PFSK-1 (cell line): Measurements from ENCODE around the gene HES5.

Experiments
- POLR2AphosphoS5 ChIP-seq: IDR thresholded peaks from 2 replicates; pipeline ENCODE4 v1.6.1; 2012; ENCODE audit warnings: low read depth, mild to moderate bottlenecking, control low read depth, low read length, moderate library complexity
- TAF1 ChIP-seq: IDR thresholded peaks from 2 replicates; pipeline ENCODE4 v1.6.1; 2012; ENCODE audit warnings: low read length, control low read depth, borderline replicate concordance; ENCODE audit not compliant: insufficient read depth

DNA sequence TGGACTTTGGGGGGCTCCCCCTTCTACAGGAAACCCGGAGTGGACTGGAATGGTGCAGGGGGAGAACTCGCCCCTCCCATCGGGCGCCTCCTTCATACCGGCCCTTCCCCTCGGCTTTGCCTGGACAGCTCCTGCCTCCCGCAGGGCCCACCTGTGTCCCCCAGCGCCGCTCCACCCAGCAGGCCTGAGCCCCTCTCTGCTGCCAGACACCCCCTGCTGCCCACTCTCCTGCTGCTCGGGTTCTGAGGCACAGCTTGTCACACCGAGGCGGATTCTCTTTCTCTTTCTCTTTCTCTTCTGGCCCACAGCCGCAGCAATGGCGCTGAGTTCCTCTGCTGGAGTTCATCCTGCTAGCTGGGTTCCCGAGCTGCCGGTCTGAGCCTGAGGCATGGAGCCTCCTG, 26.2 kb upstream of the HES5 start, which contains the start of gene TNFRSF14:
- TF ChIP-seq POLR2AphosphoS5 (no peak), TAF1 (no peak)
